ENCODE results near the gene HAND1. TPM values are rescaled to one million over a fixed set of nuclear protein-coding genes. Genes with fewer than 3 reads are reported as not detected.

The HAND1 gene
- total and polyA plus RNA-seq, 2 donors (not counting 1 experiment from before 2014, with no cell fraction given): not detected

- peak; percentile 79 for DNase-seq
- ChIA-PET POLR2A (no interaction called here), CTCF (interaction anchor here (0.6 to 3.4 kb wide), 22 partner anchors 9 to 898 kb away, joined by 3 to 14 read pairs (median 5); partner anchors contain the start of gene HAND1)
- Histone ChIP-seq H4K20me1 (ENCODE audit: control insufficient read depth, insufficient read depth, low read length, poor library complexity, severe bottlenecking) (no peaks in the 10 kb centered on the region), H3K4me3 (ENCODE audit: control extremely low read depth in 1 of 5, extremely low read depth in 1 of 5, insufficient read depth in 1 of 5, low read depth in 2 of 5, low read length in 4 of 5) (no peak overlapping the region), H3K27me3 (replicated peaks in 1 of 4; ENCODE audit: control extremely low read depth in 1 of 4, control insufficient read depth in 3 of 4, insufficient read depth in 4 of 4, low read length in 3 of 4) (peaks cover 0 to 44% (median 32%) of the 10 kb centered on the region in 4 experiments), H2AFZ (ENCODE audit: insufficient read depth, low read depth, low read length, poor library complexity, severe bottlenecking) (no peak overlapping the region), H3K79me2 (ENCODE audit: control insufficient read depth, insufficient read depth, low read length) (no peaks in the 10 kb centered on the region), H3K9ac (ENCODE audit: low read length) (no peak overlapping the region), H3K4me2 (replicated peaks; ENCODE audit: low read depth, low read length, poor library complexity, severe bottlenecking) (no peak overlapping the region), H3K27ac (ENCODE audit: low read length in 2 of 2) (no peak overlapping the region), H3K9me3 (ENCODE audit: control extremely low read depth in 1 of 3, control insufficient read depth in 2 of 3, insufficient read depth in 1 of 3, low read length in 2 of 3) (peaks cover 0 to 2% (median 0%) of the 10 kb centered on the region in 3 donors), H3K4me1 (ENCODE audit: control insufficient read depth in 2 of 2, insufficient read depth in 2 of 2, low read length in 2 of 2) (peaks cover 0 to 10% of the 10 kb centered on the region in 2 donors), H3K36me3 (replicated peaks in 1 of 2; ENCODE audit: control extremely low read depth in 1 of 2, control insufficient read depth in 1 of 2, extremely low read depth in 1 of 2, insufficient read depth in 2 of 2, low read length in 1 of 2) (no peaks in the 10 kb centered on the region)
- TF ChIP-seq CTCF (IDR thresholded peaks at IDR 0.05) (peak; percentile 95), EZH2 (IDR thresholded peaks at IDR 0.05; ENCODE audit: borderline replicate concordance, insufficient read depth, low read depth, low read length, poor library complexity, severe bottlenecking) (no peak)
- Mint-ChIP-seq H3K9me3 (ENCODE audit: insufficient read depth) (no peaks in the 10 kb centered on the region), H3K27ac (no peak overlapping the region), H3K4me3 (no peak overlapping the region), H3K27me3 (peaks cover 39% of the 10 kb centered on the region), H3K4me1 (no peaks in the 10 kb centered on the region)
- ATAC-seq (ENCODE audit: low read depth): peak; percentile 86
- intact Hi-C loops (cut with micrococcal nuclease): loop anchor here (1.0 to 5.0 kb wide), 4 partner anchors 108 to 679 kb away; no protein-coding TSS in a partner anchor
- WGBS (ENCODE audit: insufficient coverage): 45% methylated on average over 17 of the region's 18 CpGs
These were observed 10.2 kb downstream of the HAND1 start for GRCh38 chr5:154467655-154468354.

- no peak for TF ChIP-seq CTCF (IDR thresholded peaks at IDR 0.05)
- TF ChIP-seq EZH2 (IDR thresholded peaks at IDR 0.05; ENCODE audit: borderline replicate concordance, insufficient read depth, low read depth, low read length, poor library complexity, severe bottlenecking): no peak
- ChIA-PET CTCF (interaction anchor here (0.7 to 3.4 kb wide), 14 partner anchors 14 to 394 kb away, joined by 3 to 14 read pairs (median 3); no protein-coding TSS in a partner anchor), POLR2A (no interaction called here)
- H3K27ac Mint-ChIP-seq: no peak overlapping the region
- Histone ChIP-seq H3K36me3 (replicated peaks in 1 of 2; ENCODE audit: control extremely low read depth in 1 of 2, control insufficient read depth in 1 of 2, extremely low read depth in 1 of 2, insufficient read depth in 2 of 2, low read length in 1 of 2) (no peaks in the 10 kb centered on the region), H3K9me3 (ENCODE audit: control extremely low read depth in 1 of 3, control insufficient read depth in 2 of 3, insufficient read depth in 1 of 3, low read length in 2 of 3) (no peaks in the 10 kb centered on the region), H3K27ac (ENCODE audit: low read length in 2 of 2) (no peak overlapping the region), H3K27me3 (replicated peaks in 1 of 4; ENCODE audit: control extremely low read depth in 1 of 4, control insufficient read depth in 3 of 4, insufficient read depth in 4 of 4, low read length in 3 of 4) (peaks cover 0 to 37% (median 23%) of the 10 kb centered on the region in 4 experiments), H3K79me2 (ENCODE audit: control insufficient read depth, insufficient read depth, low read length) (no peaks in the 10 kb centered on the region), H3K4me3 (ENCODE audit: control extremely low read depth in 1 of 5, extremely low read depth in 1 of 5, insufficient read depth in 1 of 5, low read depth in 2 of 5, low read length in 4 of 5) (no peak overlapping the region), H3K9ac (ENCODE audit: low read length) (no peak overlapping the region), H4K20me1 (ENCODE audit: control insufficient read depth, insufficient read depth, low read length, poor library complexity, severe bottlenecking) (no peaks in the 10 kb centered on the region), H2AFZ (ENCODE audit: insufficient read depth, low read depth, low read length, poor library complexity, severe bottlenecking) (no peak overlapping the region), H3K4me2 (replicated peaks; ENCODE audit: low read depth, low read length, poor library complexity, severe bottlenecking) (no peak overlapping the region), H3K4me1 (ENCODE audit: control insufficient read depth in 2 of 2, insufficient read depth in 2 of 2, low read length in 2 of 2) (peaks cover 0 to 7% of the 10 kb centered on the region in 2 donors)
- no peaks in the 10 kb centered on the region for H3K4me1 Mint-ChIP-seq
- peaks cover 29% of the 10 kb centered on the region for H3K27me3 Mint-ChIP-seq
- no peak for ATAC-seq (ENCODE audit: low read depth)
- WGBS (ENCODE audit: insufficient coverage): 96% methylated on average over 5 of the region's 5 CpGs
- H3K9me3 Mint-ChIP-seq (ENCODE audit: insufficient read depth): no peaks in the 10 kb centered on the region
- no peak for DNase-seq
- intact Hi-C loops (cut with micrococcal nuclease): loop anchor here (1.0 to 5.0 kb wide), 4 partner anchors 110 to 681 kb away; no protein-coding TSS in a partner anchor
- H3K4me3 Mint-ChIP-seq: no peak overlapping the region
These were observed 11.4 kb downstream of the HAND1 start for GRCh38 chr5:154466671-154467070.
